CD4-positive, alpha-beta T cell (primary cell): Measurements from ENCODE around the gene CCDC85B. TPM values are rescaled to one million over a fixed set of nuclear protein-coding genes. Genes with fewer than 3 reads are reported as not detected.

Source experiments
- ATAC-seq: fragments of 200-7000 bp; cut with Tn5 transposase; one replicate; pipeline ENCODE4 v1.10.0; 2022; ENCODE audit warnings: mild to moderate bottlenecking; ENCODE audit not compliant: poor library complexity
- CTCF ChIA-PET: fragments of 350-600 bp; sonication (Branson Sonifier 250); formaldehyde crosslinking; loops from one replicate; lab custom pipeline; 2021; ENCODE audit warnings: antibody characterized with exemption, inconsistent platforms; lab: Charles Lee
- POLR2A ChIA-PET: fragments of 350-600 bp; sonication (Branson Sonifier 250); formaldehyde crosslinking; loops from one replicate; lab custom pipeline; 2021; ENCODE audit warnings: antibody characterized with exemption, inconsistent platforms; lab: Charles Lee
- DNase-seq, 14 experiments: peaks; one replicate each; pipeline ENCODE4 v3.0.0-alpha.2; 2013 to 2020; ENCODE audit warnings: mixed read lengths in 2 of 14
- H3K27ac ChIP-seq, 2 donors: one replicate each; pipeline versions ENCODE4 v1.5.1 to v1.7.0; 2013; ENCODE audit warnings: low read length in 2 of 2, low read depth in 1 of 2, mild to moderate bottlenecking in 1 of 2
- H3K27me3 ChIP-seq, 2 experiments: 1 replicate in 1 of 2; 2 replicates in 1 of 2; pipeline versions ENCODE4 v1.6.1 to v1.7.0; 2013; ENCODE audit warnings: low read length in 2 of 2, control low read depth in 1 of 2, mild to moderate bottlenecking in 1 of 2, moderate library complexity in 1 of 2; ENCODE audit not compliant: insufficient read depth in 2 of 2, control insufficient read depth in 1 of 2
- H3K36me3 ChIP-seq: one replicate; pipeline ENCODE4 v1.6.1; 2013; ENCODE audit warnings: low read length, control low read depth; ENCODE audit not compliant: insufficient read depth
- H3K4me1 ChIP-seq: one replicate; pipeline ENCODE4 v1.6.1; 2013; ENCODE audit warnings: low read length, control low read depth; ENCODE audit not compliant: insufficient read depth
- H3K4me3 ChIP-seq: one replicate; pipeline ENCODE4 v1.5.1; 2013; ENCODE audit warnings: mild to moderate bottlenecking, low read length, moderate library complexity
- H3K9me3 ChIP-seq, 2 experiments: 1 replicate in 1 of 2; 2 replicates in 1 of 2; pipeline versions ENCODE4 v1.6.1 to v1.7.0; 2013; ENCODE audit warnings: low read length in 2 of 2, mild to moderate bottlenecking in 2 of 2, control low read depth in 1 of 2, moderate library complexity in 1 of 2; ENCODE audit not compliant: control insufficient read depth in 1 of 2, insufficient read depth in 1 of 2
- H3K27ac Mint-ChIP-seq: one replicate; pipeline ENCODE4 v1.8.0; 2020; ENCODE audit warnings: mixed read lengths
- H3K27me3 Mint-ChIP-seq: one replicate; pipeline ENCODE4 v1.8.0; 2021; ENCODE audit warnings: mixed read lengths
- H3K36me3 Mint-ChIP-seq: one replicate; pipeline ENCODE4 v1.8.0; 2021; ENCODE audit warnings: low read depth, mixed read lengths
- H3K4me1 Mint-ChIP-seq: one replicate; pipeline ENCODE4 v1.8.0; 2021; ENCODE audit warnings: low read depth, mixed read lengths
- H3K4me3 Mint-ChIP-seq: one replicate; pipeline ENCODE4 v1.8.0; 2020; ENCODE audit warnings: mild to moderate bottlenecking, mixed read lengths
- H3K9me3 Mint-ChIP-seq: one replicate; pipeline ENCODE4 v1.8.0; 2020; ENCODE audit warnings: mixed read lengths
- intact Hi-C, 2 experiments: fragments of 100-400 bp; cut with DNase I in 1 of 2; cut with micrococcal nuclease in 1 of 2; formaldehyde crosslinking; loops; one replicate each; pipeline versions ENCODE4 v1.15.1 to v1.9.0; 2023 to 2025; cut with DNase I, micrococcal nuclease
- total RNA-seq, 174 experiments: library from RNA in 2 of 174; stranded (reverse) in 2 of 174; gene quantifications; one replicate each; pipeline ENCODE4 v1.2.3 and lab custom pipeline; 2021 to 2026
- TF ChIP-seq, protein P1 (sequence below): fragments of 200-600 bp; IDR thresholded peaks from one replicate; pipeline ENCODE4 v1.8.0; 2022; ENCODE audit warnings: antibody characterized with exemption, mild to moderate bottlenecking

The CCDC85B gene
- total RNA-seq, 2 experiments from 2014 or later, result 23.1 to 25.8 TPM

DNA sequence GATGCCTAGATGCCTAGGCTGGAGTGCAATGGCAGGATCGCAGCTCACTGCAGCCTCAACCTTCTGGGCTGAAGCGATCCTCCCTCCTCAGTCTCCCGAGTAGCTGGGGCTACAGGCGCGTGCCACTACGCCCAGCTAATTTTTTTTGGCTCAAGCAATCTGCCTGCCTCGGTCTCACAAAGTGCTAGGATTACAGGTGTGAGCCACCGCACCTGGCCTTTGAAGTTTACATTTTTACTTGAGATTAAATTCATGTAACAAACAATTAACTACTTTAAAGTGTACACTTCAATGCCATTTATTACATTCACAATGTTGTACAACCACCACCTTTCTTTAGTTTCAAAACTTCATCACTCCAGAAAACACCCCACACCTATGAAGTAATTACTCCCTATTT is 13.2 kb downstream of the CCDC85B start:
- Histone ChIP-seq H3K4me3 (no peak overlapping the region), H3K36me3 (no peaks in the 10 kb centered on the region), H3K27me3 (peaks cover 9 to 12% of the 10 kb centered on the region in 2 experiments), H3K9me3 (peaks cover 0 to 7% of the 10 kb centered on the region in 2 experiments), H3K27ac (no peak overlapping the region), H3K4me1 (peaks cover 25% of the 10 kb centered on the region)
- intact Hi-C loops, result no loop called here
- ATAC-seq (no peak), DNase-seq (no peak)
- Mint-ChIP-seq H3K4me1 (peaks cover 5% of the 10 kb centered on the region), H3K9me3 (no peaks in the 10 kb centered on the region), H3K36me3 (no peaks in the 10 kb centered on the region), H3K27ac (no peak overlapping the region), H3K27me3 (peaks cover 23% of the 10 kb centered on the region), H3K4me3 (no peak overlapping the region)
- TF ChIP-seq, protein P1, sequence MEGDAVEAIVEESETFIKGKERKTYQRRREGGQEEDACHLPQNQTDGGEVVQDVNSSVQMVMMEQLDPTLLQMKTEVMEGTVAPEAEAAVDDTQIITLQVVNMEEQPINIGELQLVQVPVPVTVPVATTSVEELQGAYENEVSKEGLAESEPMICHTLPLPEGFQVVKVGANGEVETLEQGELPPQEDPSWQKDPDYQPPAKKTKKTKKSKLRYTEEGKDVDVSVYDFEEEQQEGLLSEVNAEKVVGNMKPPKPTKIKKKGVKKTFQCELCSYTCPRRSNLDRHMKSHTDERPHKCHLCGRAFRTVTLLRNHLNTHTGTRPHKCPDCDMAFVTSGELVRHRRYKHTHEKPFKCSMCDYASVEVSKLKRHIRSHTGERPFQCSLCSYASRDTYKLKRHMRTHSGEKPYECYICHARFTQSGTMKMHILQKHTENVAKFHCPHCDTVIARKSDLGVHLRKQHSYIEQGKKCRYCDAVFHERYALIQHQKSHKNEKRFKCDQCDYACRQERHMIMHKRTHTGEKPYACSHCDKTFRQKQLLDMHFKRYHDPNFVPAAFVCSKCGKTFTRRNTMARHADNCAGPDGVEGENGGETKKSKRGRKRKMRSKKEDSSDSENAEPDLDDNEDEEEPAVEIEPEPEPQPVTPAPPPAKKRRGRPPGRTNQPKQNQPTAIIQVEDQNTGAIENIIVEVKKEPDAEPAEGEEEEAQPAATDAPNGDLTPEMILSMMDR, result no peak
- ChIA-PET CTCF (interaction anchor here (3.5 kb wide), 1 partner anchor 16 kb away, joined by 15 read pairs; the partner anchor contains the start of gene FIBP), POLR2A (no interaction called here)

DNA sequence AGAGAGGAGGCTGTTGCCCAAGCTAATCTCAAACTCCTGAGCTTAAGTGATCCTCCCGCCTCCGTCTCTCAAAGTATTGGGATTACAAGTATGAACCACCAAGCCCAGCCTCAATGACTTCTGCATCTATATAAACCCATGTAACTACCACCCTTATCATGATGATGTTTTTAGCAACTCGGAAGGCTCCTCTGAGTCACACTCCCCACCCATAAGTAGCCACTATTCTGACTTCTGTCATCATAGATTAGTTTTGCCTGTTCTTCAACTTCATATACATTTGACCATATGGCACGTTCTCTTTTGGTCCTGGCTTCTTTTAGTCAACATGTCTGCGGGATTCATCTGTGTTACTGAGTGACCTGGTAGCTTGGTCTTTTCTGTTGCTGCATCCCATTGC is 16.1 kb downstream of the CCDC85B start:
- POLR2A ChIA-PET, result interaction anchor here (0.9 kb wide), 2 partner anchors 8 to 16 kb away, joined by 3 to 4 read pairs; partner anchors contain the start of gene CCDC85B
- H3K27ac Mint-ChIP-seq, result no peak overlapping the region

DNA sequence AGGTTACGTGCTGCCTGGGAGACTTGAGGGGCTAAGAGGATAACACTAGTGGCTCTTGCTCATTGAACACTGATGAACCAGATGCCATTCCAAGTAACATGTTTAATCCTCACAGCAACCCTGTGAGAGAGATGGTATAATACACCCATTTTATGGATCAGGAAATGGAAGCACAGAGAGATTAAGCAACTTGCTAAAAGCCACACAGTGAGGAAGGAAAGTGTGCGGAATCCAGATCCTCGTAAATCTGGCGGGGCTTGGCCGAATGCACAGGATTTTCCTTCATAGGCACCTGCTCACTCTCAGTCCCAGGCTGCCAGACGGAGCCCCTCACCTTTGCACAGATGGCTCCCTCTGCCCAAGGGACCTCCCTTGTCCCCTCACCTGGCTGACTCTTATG is 17.4 kb downstream of the CCDC85B start:
- TF ChIP-seq, protein P1, result no peak
- peaks cover 4% of the 10 kb centered on the region for H3K4me1 ChIP-seq
- intact Hi-C loops, result no loop called here
- peaks cover 19% of the 10 kb centered on the region for H3K27me3 Mint-ChIP-seq
- no peak for DNase-seq
- no peaks in the 10 kb centered on the region for H3K27me3 ChIP-seq
- no peaks in the 10 kb centered on the region for H3K9me3 Mint-ChIP-seq
- H3K9me3 ChIP-seq, result no peaks in the 10 kb centered on the region
- H3K36me3 Mint-ChIP-seq, result no peaks in the 10 kb centered on the region
- no peak for ATAC-seq
- H3K4me1 Mint-ChIP-seq, result peaks cover 5% of the 10 kb centered on the region
- no peaks in the 10 kb centered on the region for H3K36me3 ChIP-seq
- H3K27ac Mint-ChIP-seq, result no peak overlapping the region
- CTCF ChIA-PET, result no interaction called here
- H3K27ac ChIP-seq, result no peak overlapping the region
- POLR2A ChIA-PET, result no interaction called here
- H3K4me3 ChIP-seq, result no peak overlapping the region
- no peak overlapping the region for H3K4me3 Mint-ChIP-seq

More for the DNA sequence above, 16.1 kb downstream of the CCDC85B start:
- intact Hi-C loops, result no loop called here
- ATAC-seq (no peak), DNase-seq (no peak)
- Mint-ChIP-seq H3K4me3 (no peak overlapping the region), H3K36me3 (no peaks in the 10 kb centered on the region), H3K4me1 (peaks cover 5% of the 10 kb centered on the region), H3K9me3 (no peaks in the 10 kb centered on the region), H3K27me3 (peaks cover 25% of the 10 kb centered on the region)
- H3K4me3 ChIP-seq, result no peak overlapping the region
- no peaks in the 10 kb centered on the region for H3K36me3 ChIP-seq
- TF ChIP-seq, protein P1, result no peak
- CTCF ChIA-PET, result interaction anchor here (1.8 kb wide), 1 partner anchor 18 kb away, joined by 7 read pairs; the partner anchor contains the start of gene FIBP
- no peaks in the 10 kb centered on the region for H3K9me3 ChIP-seq
- peaks cover 4% of the 10 kb centered on the region for H3K4me1 ChIP-seq
- H3K27me3 ChIP-seq, result no peaks in the 10 kb centered on the region
- H3K27ac ChIP-seq, result no peak overlapping the region
